ENCODE measurements around the gene PRR7. TPM values are rescaled to one million over a fixed set of nuclear protein-coding genes. Genes with fewer than 3 reads are reported as not detected.

PRR7 gene, protein sequence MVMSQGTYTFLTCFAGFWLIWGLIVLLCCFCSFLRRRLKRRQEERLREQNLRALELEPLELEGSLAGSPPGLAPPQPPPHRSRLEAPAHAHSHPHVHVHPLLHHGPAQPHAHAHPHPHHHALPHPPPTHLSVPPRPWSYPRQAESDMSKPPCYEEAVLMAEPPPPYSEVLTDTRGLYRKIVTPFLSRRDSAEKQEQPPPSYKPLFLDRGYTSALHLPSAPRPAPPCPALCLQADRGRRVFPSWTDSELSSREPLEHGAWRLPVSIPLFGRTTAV
- 1.2 TPM for total RNA-seq

- Histone ChIP-seq H3K36me3 (peaks cover 0 to 7% of the 10 kb centered on the region in 2 donors), H3K4me1 (peaks cover 36% of the 10 kb centered on the region), H3K27ac (peak within 1 kb of the TSS; percentile 19), H3K9me3 (no peaks in the 10 kb centered on the region), H3K4me3 (peak within 1 kb of the TSS; percentile 50 to 70), H3K27me3 (no peaks in the 10 kb centered on the region)
- TF ChIP-seq POLR2A (IDR thresholded peaks at IDR 0.05) (no peak), POLR2AphosphoS5 (IDR thresholded peaks at IDR 0.05; ENCODE audit: insufficient read depth in 1 of 2, low read depth in 1 of 2) (peak in 1 of 2 donors; percentile 32)
- TF ChIP-seq, protein P1, sequence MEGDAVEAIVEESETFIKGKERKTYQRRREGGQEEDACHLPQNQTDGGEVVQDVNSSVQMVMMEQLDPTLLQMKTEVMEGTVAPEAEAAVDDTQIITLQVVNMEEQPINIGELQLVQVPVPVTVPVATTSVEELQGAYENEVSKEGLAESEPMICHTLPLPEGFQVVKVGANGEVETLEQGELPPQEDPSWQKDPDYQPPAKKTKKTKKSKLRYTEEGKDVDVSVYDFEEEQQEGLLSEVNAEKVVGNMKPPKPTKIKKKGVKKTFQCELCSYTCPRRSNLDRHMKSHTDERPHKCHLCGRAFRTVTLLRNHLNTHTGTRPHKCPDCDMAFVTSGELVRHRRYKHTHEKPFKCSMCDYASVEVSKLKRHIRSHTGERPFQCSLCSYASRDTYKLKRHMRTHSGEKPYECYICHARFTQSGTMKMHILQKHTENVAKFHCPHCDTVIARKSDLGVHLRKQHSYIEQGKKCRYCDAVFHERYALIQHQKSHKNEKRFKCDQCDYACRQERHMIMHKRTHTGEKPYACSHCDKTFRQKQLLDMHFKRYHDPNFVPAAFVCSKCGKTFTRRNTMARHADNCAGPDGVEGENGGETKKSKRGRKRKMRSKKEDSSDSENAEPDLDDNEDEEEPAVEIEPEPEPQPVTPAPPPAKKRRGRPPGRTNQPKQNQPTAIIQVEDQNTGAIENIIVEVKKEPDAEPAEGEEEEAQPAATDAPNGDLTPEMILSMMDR (IDR thresholded peaks at IDR 0.05) = no peak
- no peak for DNase-seq (ENCODE audit: extremely low spot score in 2 of 2)
- intact Hi-C loops (cut with DNase I) = no loop called here
Measured at GRCh38 chr5:177446200-177447065, at the start of gene PRR7. Gene PRR7 (plus strand): TSS chr5:177446814. CDS start chr5:177455068, 8,254 bp downstream.

DNA sequence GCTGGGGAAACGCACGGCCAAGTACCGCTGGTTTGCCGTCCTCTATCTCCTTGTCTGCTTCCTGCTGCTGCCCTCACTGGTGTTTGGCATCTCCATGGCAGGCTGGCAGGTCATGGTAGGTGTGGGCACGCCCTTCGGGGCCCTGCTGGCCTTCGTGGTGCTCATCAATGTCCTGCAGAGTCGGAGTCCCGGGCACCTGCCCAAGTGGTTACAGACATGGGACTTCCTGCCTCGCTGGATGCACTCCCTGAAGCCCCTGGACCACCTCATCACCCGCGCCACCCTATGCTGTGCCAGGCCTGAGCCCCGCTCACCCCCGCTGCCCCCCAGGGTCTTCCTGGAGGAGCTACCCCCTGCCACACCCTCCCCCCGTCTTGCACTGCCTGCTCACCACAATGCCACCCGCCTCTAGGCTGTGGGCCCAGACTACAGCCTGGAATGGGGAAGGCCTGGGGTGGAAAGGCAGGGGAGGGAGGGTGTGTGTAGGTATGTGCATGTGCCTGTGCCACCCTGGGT, 48.7 kb upstream of the PRR7 start:
- no peaks in the 10 kb centered on the region for H3K9me3 ChIP-seq
- peaks cover 21% of the 10 kb centered on the region for H3K4me1 ChIP-seq
- TF ChIP-seq POLR2AphosphoS5 (IDR thresholded peaks at IDR 0.05; ENCODE audit: insufficient read depth in 1 of 2, low read depth in 1 of 2) (no peak), POLR2A (IDR thresholded peaks at IDR 0.05) (no peak)
- TF ChIP-seq, protein P1 (IDR thresholded peaks at IDR 0.05) = no peak
- H3K36me3 ChIP-seq = no peaks in the 10 kb centered on the region
- H3K27me3 ChIP-seq = peaks cover 11% of the 10 kb centered on the region
- H3K4me3 ChIP-seq = no peak overlapping the region
- no peak overlapping the region for H3K27ac ChIP-seq
- intact Hi-C loops (cut with DNase I) = no loop called here
- no peak for DNase-seq (ENCODE audit: extremely low spot score in 2 of 2)

DNA sequence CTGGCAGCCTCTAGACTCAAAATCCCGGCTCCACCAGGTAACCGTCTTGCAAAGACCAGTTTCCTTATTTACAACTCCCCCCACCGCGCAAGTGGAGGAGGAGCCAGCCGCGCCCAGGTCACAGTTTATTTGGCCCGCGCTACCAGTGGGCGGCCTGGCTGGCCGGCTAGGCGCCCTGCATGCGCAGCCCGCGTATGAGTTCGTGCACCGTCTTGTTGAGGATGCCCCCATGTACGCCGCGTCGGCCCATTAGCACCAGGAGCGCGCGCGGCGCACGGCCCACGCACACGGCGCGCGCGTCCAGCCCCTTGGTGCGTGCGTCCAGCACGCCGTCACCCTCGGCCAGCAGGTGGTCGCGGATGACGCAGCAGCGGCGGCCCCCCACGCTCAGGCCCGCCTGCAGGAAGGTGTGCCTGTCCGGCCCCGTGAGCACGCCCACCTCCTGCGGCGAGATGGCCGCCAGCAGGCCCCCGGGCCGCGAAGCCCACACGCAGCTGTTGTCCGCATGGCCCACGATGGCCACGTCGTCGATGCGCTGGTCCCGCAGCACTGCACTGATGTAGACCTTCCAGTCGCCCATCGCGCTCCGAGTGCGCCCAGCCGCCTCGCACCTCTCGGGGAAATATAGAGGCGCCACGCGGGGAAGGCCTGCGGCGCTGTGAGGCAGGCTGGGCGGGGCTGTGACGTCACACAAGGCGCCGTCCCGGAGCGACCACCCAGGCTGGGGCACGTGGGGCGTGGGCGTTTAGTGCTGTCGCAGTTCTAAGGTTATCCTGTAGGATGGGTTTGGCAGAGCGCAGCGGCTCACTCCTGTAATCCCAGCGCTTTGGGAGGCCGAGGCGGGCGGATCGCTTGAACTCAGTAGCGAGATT, 46.4 kb upstream of the PRR7 start, which contains the start of gene PFN3:
Gene PFN3 (minus strand): TSS at position 665 of the 872 bp plus-strand sequence. CDS start 85 bp downstream, at position 580.
- H3K27me3 ChIP-seq = peaks cover 17% of the 10 kb centered on the region
- TF ChIP-seq, protein P1 (IDR thresholded peaks at IDR 0.05) = no peak
- TF ChIP-seq POLR2AphosphoS5 (IDR thresholded peaks at IDR 0.05; ENCODE audit: insufficient read depth in 1 of 2, low read depth in 1 of 2) (no peak), POLR2A (IDR thresholded peaks at IDR 0.05) (no peak)
- H3K9me3 ChIP-seq = no peaks in the 10 kb centered on the region
- H3K4me1 ChIP-seq = peaks cover 43% of the 10 kb centered on the region
- no peak within 1 kb of the TSS for H3K27ac ChIP-seq
- no peak for DNase-seq (ENCODE audit: extremely low spot score in 2 of 2)
- no peak within 1 kb of the TSS for H3K4me3 ChIP-seq
- no peaks in the 10 kb centered on the region for H3K36me3 ChIP-seq
- intact Hi-C loops (cut with DNase I) = no loop called here

DNA sequence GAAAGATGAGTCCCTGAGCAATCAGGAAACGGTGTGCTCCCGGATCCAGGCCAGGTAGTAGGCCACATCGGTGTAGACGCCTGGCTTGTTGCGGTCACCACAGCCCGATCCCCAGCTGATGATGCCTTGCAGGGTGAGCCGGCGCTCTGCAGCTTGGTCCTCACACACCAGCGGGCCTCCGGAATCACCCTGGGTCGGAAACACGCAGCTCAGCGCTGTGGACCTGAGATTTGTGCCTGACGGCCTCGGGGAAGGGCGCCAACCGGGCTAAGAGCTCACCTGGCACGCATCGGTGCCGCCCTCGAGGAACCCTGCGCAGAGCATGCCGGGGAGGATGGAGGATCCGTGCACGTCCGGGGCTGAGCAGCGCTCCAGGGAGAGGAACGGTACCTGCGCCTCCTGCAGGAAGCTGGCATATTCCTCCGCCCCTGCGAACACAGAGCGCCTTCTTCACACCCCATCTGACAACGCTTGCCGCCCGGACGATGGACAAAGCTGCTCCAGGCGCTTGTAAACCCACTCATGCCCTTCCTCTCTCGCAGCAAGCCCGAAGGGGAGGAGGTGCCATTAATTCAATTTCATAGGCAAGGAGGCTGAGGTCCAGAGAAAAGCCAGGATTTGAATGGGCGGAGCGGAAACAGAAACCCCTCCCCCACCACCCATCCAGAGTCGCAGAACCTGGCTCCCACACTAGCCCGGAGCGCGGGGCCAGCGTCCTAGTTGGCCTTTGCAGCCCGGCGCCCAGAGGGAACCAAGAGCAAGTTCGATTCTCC, 44.2 kb upstream of the PRR7 start:
- TF ChIP-seq POLR2AphosphoS5 (IDR thresholded peaks at IDR 0.05; ENCODE audit: insufficient read depth in 1 of 2, low read depth in 1 of 2) = peak in 1 of 2 donors; percentile 31
- TF ChIP-seq, protein P1 (IDR thresholded peaks at IDR 0.05) = no peak
- H3K4me3 ChIP-seq = peak overlapping the region; percentile 51 to 64
- DNase-seq (ENCODE audit: extremely low spot score in 2 of 2) = no peak

More for the DNA sequence above, 44.2 kb upstream of the PRR7 start:
- Histone ChIP-seq H3K36me3 (no peaks in the 10 kb centered on the region), H3K27me3 (peaks cover 17% of the 10 kb centered on the region), H3K9me3 (no peaks in the 10 kb centered on the region), H3K27ac (peak overlapping the region; percentile 60), H3K4me1 (peaks cover 43% of the 10 kb centered on the region)
- intact Hi-C loops (cut with DNase I) = loop anchor here (2.0 kb wide), 1 partner anchor 46 kb away; no protein-coding TSS in a partner anchor
